LNCAP (cell line): Measurements from ENCODE around the gene AADAC.

Source experiments
- TF ChIP-seq, protein P1 (sequence below): fragments of 450-650 bp; IDR thresholded peaks from 2 replicates; pipeline ENCODE4 v1.5.1; 2017; ENCODE audit warnings: mild to moderate bottlenecking

The AADAC gene

DNA sequence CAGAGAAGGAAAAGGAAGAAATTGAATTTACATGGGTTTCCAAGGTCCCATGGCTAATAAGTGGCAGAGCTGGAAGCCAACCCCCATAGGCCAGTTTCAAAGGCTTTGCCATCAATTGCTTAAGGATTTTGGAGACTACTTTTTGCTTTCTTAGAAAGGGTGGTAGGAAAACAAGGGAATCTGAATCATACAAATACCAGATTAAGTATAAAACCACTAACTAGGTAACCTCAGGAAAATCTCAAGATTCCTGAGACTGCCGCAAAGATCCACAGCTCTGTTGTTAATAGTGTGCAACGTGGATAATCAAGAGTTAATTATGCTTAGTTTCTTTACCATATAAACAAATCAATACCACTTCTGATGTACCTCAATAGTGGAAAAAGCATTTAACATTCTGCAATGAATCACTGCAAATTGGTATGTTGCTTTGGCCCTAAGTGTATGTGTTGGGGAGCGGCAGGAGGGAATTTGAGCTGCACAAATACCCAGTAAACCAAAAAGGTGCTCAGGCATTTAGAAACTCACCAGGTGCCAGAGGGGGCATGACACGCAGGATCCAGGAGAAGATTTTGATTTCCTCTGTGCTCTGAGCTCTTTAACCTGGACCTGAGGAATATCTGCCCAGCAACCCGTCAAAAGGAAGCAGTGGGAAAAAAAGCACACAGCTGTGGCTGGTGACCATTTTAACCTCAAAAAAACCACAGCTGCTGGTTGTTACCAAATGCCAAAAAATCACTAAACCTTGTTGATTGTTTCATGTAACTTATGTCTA lies 22.0 kb downstream of the AADAC start:
- TF ChIP-seq, protein P1, sequence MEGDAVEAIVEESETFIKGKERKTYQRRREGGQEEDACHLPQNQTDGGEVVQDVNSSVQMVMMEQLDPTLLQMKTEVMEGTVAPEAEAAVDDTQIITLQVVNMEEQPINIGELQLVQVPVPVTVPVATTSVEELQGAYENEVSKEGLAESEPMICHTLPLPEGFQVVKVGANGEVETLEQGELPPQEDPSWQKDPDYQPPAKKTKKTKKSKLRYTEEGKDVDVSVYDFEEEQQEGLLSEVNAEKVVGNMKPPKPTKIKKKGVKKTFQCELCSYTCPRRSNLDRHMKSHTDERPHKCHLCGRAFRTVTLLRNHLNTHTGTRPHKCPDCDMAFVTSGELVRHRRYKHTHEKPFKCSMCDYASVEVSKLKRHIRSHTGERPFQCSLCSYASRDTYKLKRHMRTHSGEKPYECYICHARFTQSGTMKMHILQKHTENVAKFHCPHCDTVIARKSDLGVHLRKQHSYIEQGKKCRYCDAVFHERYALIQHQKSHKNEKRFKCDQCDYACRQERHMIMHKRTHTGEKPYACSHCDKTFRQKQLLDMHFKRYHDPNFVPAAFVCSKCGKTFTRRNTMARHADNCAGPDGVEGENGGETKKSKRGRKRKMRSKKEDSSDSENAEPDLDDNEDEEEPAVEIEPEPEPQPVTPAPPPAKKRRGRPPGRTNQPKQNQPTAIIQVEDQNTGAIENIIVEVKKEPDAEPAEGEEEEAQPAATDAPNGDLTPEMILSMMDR: no peak

GRCh38 chr3:151837057-151837456 lies 23.1 kb downstream of the AADAC start:
- TF ChIP-seq, protein P1: no peak

- TF ChIP-seq, protein P1: peak; percentile 84
These were observed 24.8 kb downstream of the AADAC start for GRCh38 chr3:151838574-151839312.

DNA sequence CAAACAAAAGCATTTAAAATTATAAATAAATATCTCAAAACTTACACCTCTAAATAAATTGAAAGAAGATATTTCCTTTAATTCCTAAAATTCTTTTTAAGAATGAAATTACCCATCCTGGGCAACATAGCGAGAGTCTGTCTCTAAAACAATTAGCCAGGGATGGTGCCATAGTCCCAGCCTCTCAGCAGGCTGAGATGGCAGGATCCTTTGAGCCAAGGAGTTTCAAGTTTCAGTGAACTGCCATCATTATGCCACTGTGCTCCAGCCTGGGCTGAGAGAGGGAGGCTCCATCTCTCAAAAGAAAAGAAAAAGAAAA lies 25.4 kb downstream of the AADAC start:
- TF ChIP-seq, protein P1: 0 out of 2 replicates have a peak, but pooled peaks have one; percentile 7

DNA sequence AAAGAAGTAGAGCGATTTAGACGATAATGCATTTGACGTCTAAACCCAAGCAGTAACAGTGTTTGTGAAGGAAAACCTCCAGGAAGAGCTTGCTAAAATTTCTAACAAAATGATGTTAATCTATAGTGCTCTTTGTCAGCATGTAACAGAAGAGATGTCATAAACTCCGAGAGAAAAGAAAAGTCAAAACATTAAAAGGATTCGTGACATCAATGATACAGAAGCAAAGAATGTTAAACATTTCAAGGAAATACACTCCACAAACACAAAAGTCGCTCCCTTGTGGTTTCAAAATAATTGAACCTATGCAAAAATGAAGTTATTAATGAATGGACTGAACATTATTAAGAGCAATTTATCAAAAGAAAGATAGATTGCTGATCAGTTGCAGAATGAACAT lies 27.9 kb downstream of the AADAC start:
- TF ChIP-seq, protein P1: no peak

GRCh38 chr3:151843275-151843674 lies 29.4 kb downstream of the AADAC start:
- TF ChIP-seq, protein P1: no peak

DNA sequence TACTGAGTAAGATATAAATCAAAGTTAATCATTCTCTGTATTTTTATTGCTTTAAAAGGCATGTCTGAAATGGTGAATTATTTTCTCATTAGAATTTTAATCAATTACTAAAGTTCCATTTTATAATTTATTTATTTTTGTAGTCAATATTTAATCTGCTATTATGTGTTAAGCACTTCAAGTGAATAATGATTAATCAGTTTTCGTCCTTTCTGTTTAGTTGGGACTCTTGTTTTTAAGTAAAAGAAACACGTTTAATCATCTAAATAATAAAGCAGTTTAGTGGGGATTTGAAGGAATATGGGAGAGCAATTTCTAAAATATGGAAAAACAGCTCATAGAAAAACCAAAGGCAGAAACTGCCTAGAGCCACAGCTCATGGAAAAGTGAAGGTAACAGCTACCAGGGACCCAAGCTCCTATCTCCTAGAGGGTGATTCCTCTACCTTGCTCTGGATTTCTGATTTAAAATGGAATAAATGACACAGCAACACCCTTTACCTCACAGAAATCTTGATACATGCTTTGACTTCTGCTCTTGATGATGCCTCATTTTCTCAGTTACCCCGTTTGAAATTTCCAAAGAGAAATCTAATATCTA lies 31.5 kb downstream of the AADAC start:
- TF ChIP-seq, protein P1: no peak
